ENCODE data around the gene MGST2.

MGST2 gene

GRCh38 chr4:139740121-139740520 is 74.5 kb downstream of the MGST2 start:
- no peak for DNase-seq (ENCODE audit: low spot score)

GRCh38 chr4:139740531-139741041 is 75.0 kb downstream of the MGST2 start:
- peak; percentile 86 for DNase-seq (ENCODE audit: low spot score)

DNA sequence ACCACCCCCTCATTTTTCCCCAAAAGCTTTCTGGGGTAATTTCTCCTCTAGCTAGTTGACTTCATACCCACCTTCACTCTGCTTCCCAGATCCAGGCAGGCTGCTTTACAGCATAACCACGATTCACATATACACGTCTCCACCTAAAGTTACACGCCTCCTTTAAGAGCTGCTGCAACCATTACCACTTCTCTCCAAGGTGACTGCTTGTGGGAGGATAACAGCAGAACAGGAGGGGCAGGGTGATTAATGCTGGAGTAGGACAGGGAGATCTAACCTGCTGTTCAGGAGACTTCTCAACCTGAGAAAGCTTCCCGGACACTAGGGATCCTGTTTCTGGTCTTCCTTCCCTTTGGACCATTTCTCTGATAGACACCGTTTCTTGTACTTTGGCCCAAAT is 77.4 kb downstream of the MGST2 start:
- DNase-seq (ENCODE audit: low spot score) = peak; percentile 75

- DNase-seq (ENCODE audit: low spot score) = no peak
Observed at GRCh38 chr4:139744232-139744631, 78.6 kb downstream of the MGST2 start.

- no peak for DNase-seq (ENCODE audit: low spot score)
Observed at GRCh38 chr4:139745111-139745639, 79.6 kb downstream of the MGST2 start.

- no peak for DNase-seq (ENCODE audit: low spot score)
Observed at GRCh38 chr4:139746431-139747171, 81.0 kb downstream of the MGST2 start.

- DNase-seq (ENCODE audit: low spot score) = no peak
Observed at GRCh38 chr4:139749338-139749737, 83.7 kb downstream of the MGST2 start.

DNA sequence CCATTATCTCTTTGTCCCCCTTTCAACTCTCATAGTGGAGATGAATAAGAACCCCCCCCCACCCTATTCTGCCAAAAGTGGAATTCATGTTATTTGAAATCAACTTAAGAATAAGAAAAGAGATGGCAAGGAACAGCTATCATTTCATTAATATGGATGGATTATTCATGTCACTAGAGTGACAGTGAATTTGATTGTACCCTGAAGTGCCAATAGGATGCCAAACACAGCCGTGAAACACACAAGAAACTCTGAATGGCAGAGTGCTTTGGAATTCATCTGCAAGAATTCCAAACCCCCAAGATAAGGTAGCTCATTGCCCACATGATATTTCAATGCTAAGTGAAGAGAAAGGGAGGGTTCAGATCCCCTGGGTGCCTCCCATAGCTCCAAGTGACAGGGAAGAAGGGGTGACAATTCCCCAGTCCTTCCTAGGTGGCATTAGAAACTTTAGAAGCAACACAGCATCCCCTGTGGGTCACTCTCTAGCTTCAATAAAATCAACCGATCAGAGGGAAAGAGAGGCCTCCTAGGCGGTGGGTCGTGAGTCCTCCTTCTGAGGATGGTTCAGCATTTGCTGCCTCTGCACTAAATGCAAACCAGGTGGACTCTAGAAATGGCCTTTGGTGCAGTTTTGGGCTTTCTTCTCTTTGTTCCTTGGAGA is 84.3 kb downstream of the MGST2 start:
- DNase-seq (ENCODE audit: low spot score) = no peak

- no peak for DNase-seq (ENCODE audit: low spot score)
Observed at GRCh38 chr4:139753686-139754085, 88.1 kb downstream of the MGST2 start.

Measured in putamen (tissue), 1 donor.